ENCODE results near the gene FAM187B.
"Not testable (repeated sequence)": the region's sequence is repeated elsewhere in the genome, so short reads cannot be mapped to it uniquely, and the experiment has no call there.

Gene FAM187B

GRCh38 chr19:35209646-35210045, 18.9 kb downstream of the FAM187B start:
- DNase-seq: no peak

- no peak for DNase-seq
These were observed 20.4 kb downstream of the FAM187B start for GRCh38 chr19:35208121-35208520.

- DNase-seq: no peak
These were observed 21.1 kb downstream of the FAM187B start for GRCh38 chr19:35207391-35207871.

GRCh38 chr19:35206855-35207254, 21.7 kb downstream of the FAM187B start:
- DNase-seq: no peak

GRCh38 chr19:35206379-35206778, 22.2 kb downstream of the FAM187B start:
- no peak for DNase-seq

- no peak for DNase-seq
These were observed 22.7 kb downstream of the FAM187B start for GRCh38 chr19:35205733-35206323.

GRCh38 chr19:35204799-35205732, 23.5 kb downstream of the FAM187B start:
- DNase-seq: no peak

- no peak for DNase-seq
These were observed 25.5 kb downstream of the FAM187B start for GRCh38 chr19:35202722-35203688.

GRCh38 chr19:35199481-35199880, 29.1 kb downstream of the FAM187B start:
- DNase-seq: no peak

GRCh38 chr19:35196861-35197260, 31.7 kb downstream of the FAM187B start:
- DNase-seq: not testable (repeated sequence)

- DNase-seq: no peak
These were observed 32.7 kb downstream of the FAM187B start for GRCh38 chr19:35195830-35196229.

GRCh38 chr19:35194012-35194984, 34.2 kb downstream of the FAM187B start:
- no peak for DNase-seq

- no peak for DNase-seq
These were observed 43.7 kb downstream of the FAM187B start for GRCh38 chr19:35184884-35185283.

- DNase-seq: no peak
These were observed 44.3 kb downstream of the FAM187B start for GRCh38 chr19:35184267-35184666.

- DNase-seq: no peak
These were observed 47.2 kb downstream of the FAM187B start for GRCh38 chr19:35181387-35181786.

GRCh38 chr19:35179830-35180229, 48.7 kb downstream of the FAM187B start:
- DNase-seq: no peak

- no peak for DNase-seq
These were observed 49.8 kb downstream of the FAM187B start for GRCh38 chr19:35178701-35179100.

GRCh38 chr19:35177377-35178274, 50.9 kb downstream of the FAM187B start:
- no peak for DNase-seq

- DNase-seq: no peak
These were observed 52.4 kb downstream of the FAM187B start for GRCh38 chr19:35176181-35176570.
